K562 (cell line): ENCODE measurements around the gene HMOX2.

Experiments
- CHCHD3 ChIP-seq: fragments of 250-450 bp; sonication (Bioruptor Pico); IDR thresholded peaks from 2 replicates; pipeline ENCODE4 v2.1.2; 2022; ENCODE audit warnings: mild to moderate bottlenecking
- CTCF ChIP-seq, 3 experiments: IDR thresholded peaks in 2 of 3; conservative IDR thresholded peaks in 1 of 3; 2 replicates each; pipeline ENCODE4 v1.5.1; 2011 to 2012; ENCODE audit warnings: low read length in 3 of 3, mild to moderate bottlenecking in 3 of 3, control low read depth in 2 of 3, improper control_type of control experiment in 1 of 3, inconsistent platforms in 1 of 3, low read depth in 1 of 3, mixed read lengths in 1 of 3, moderate library complexity in 1 of 3; ENCODE audit not compliant: insufficient read depth in 2 of 3
- EHMT2 ChIP-seq: fragments of 450-650 bp; IDR thresholded peaks from 2 replicates; pipeline ENCODE4 v1.6.1; 2018; ENCODE audit warnings: antibody characterized with exemption
- KLF13 ChIP-seq: fragments of 450-650 bp; IDR thresholded peaks from 2 replicates; pipeline ENCODE4 v1.6.1; 2016; ENCODE audit warnings: missing genetic modification characterization, low read depth, mild to moderate bottlenecking, missing compliant biosample characterization, moderate library complexity, borderline replicate concordance
- PHF8 ChIP-seq: fragments of 200-600 bp; sonication (generic); IDR thresholded peaks from 2 replicates; pipeline ENCODE4 v1.6.1; 2012; ENCODE audit warnings: mixed run types, mild to moderate bottlenecking, inconsistent platforms, low read length, moderate library complexity, borderline replicate concordance
- POLR2A ChIP-seq: fragments of 450-650 bp; conservative IDR thresholded peaks from 2 replicates; pipeline ENCODE4 v1.6.1; 2016
- TCF7 ChIP-seq: sonication (generic); IDR thresholded peaks from 2 replicates; pipeline ENCODE4 v1.6.1; 2016; ENCODE audit warnings: antibody characterized with exemption, borderline replicate concordance
- USF1 ChIP-seq: sonication (generic); formaldehyde crosslinking; IDR thresholded peaks from 2 replicates; pipeline ENCODE4 v1.9.0; 2022; ENCODE audit warnings: mild to moderate bottlenecking, missing genetic modification reagents
- ZBTB40 ChIP-seq, 2 experiments: fragments of 450-650 bp in 1 of 2; sonication (generic) in 1 of 2; formaldehyde crosslinking in 1 of 2; IDR thresholded peaks; 2 replicates each; pipeline versions ENCODE4 v1.7.1 to v1.9.0; 2016 to 2022; ENCODE audit warnings: inconsistent platforms in 1 of 2, mild to moderate bottlenecking in 1 of 2, missing genetic modification reagents in 1 of 2
- ZNF134 ChIP-seq: fragments of 250-450 bp; sonication (Bioruptor Pico); conservative IDR thresholded peaks from 2 replicates; pipeline ENCODE4 v1.4.0; 2020
- ZNF407 ChIP-seq: fragments of 450-650 bp; IDR thresholded peaks from 2 replicates; pipeline ENCODE4 v1.6.1; 2016; ENCODE audit warnings: low read depth

- TF ChIP-seq USF1 (CRISPR knock-in tag): no peak
- TF ChIP-seq POLR2A: no peak
- no peak for TF ChIP-seq KLF13
- TF ChIP-seq TCF7: no peak
- TF ChIP-seq EHMT2: no peak
- TF ChIP-seq CTCF (IDR thresholded peaks at IDR 0.05 in 2 of 3, conservative IDR thresholded peaks at IDR 0.05 in 1 of 3; ENCODE audit: insufficient read depth in 2 of 3, low read depth in 1 of 3, low read length in 3 of 3): no peak
- no peak for TF ChIP-seq ZNF407
- TF ChIP-seq CHCHD3 (CRISPR knock-in tag): no peak
- no peak for TF ChIP-seq PHF8
- no peak for TF ChIP-seq ZNF134 (CRISPR knock-in tag)
- TF ChIP-seq ZBTB40 (IDR thresholded peaks at IDR 0.05): no peak
- no peak for TF ChIP-seq ZBTB40 (CRISPR knock-in tag; IDR thresholded peaks at IDR 0.05)
These were observed 32.9 kb upstream of the HMOX2 start for GRCh38 chr16:4443271-4443670.
